AG04450 (cell line): ENCODE measurements around the gene CEMP1. TPM values are rescaled to one million over a fixed set of nuclear protein-coding genes. Genes with fewer than 3 reads are reported as not detected.

Source experiments
- CTCF ChIA-PET: fragments of 300-600, 350-600 bp; formaldehyde crosslinking; extraction: SDS; loops from one replicate; lab custom pipeline; 2022; ENCODE audit warnings: antibody characterized with exemption, inconsistent platforms; lab: Charles Lee
- POLR2A ChIA-PET: fragments of 350-600 bp; formaldehyde crosslinking; extraction: SDS; loops from one replicate; lab custom pipeline; 2021; ENCODE audit warnings: antibody characterized with exemption, inconsistent platforms; lab: Yijun Ruan, JAX
- DNase-seq: peaks from one replicate; pipeline ENCODE4 v3.0.0-alpha.2; 2011; ENCODE audit warnings: low read depth, low spot score
- H3K27ac ChIP-seq: one replicate; pipeline ENCODE4 v1.5.1; 2012; ENCODE audit warnings: low read depth, low read length, control low read depth
- H3K27me3 ChIP-seq: one replicate; pipeline ENCODE4 v1.6.0; 2012; ENCODE audit warnings: low read length; ENCODE audit not compliant: control insufficient read depth, insufficient read depth
- H3K4me3 ChIP-seq: 2 replicates; pipeline ENCODE4 v1.5.1; 2011; ENCODE audit warnings: mild to moderate bottlenecking, low read depth, low read length, control low read depth
- H3K9me3 ChIP-seq: 2 replicates; pipeline ENCODE4 v1.5.1; 2012; ENCODE audit warnings: low read length; ENCODE audit not compliant: control insufficient read depth, insufficient read depth
- CTCF ChIP-seq: IDR thresholded peaks from 2 replicates; pipeline ENCODE4 v1.5.1; 2011; ENCODE audit warnings: low read depth, low read length, control low read depth, inconsistent platforms
- polyA plus RNA-seq: library from polyadenylated mRNA; depleted of rRNA; stranded (reverse); fragments of >200 nt; gene quantifications from 2 replicates; pipeline ENCODE4 v1.2.3, GENCODE V29; 2011

CEMP1 gene
- polyA plus RNA-seq, 1 experiment: not detected

- peak overlapping the region; percentile 31 for H3K27ac ChIP-seq
- peak overlapping the region; percentile 73 for H3K4me3 ChIP-seq
- POLR2A ChIA-PET: interaction anchor here (0.6 to 1.6 kb wide), 4 partner anchors 8 to 183 kb away, joined by 4 to 22 read pairs (median 5); partner anchors contain the start of gene CEMP1
- no peaks in the 10 kb centered on the region for H3K9me3 ChIP-seq
- CTCF ChIA-PET: no interaction called here
- no peak for TF ChIP-seq CTCF
- no peaks in the 10 kb centered on the region for H3K27me3 ChIP-seq
- no peak for DNase-seq
Measured at GRCh38 chr16:2520784-2521531, 10.2 kb downstream of the CEMP1 start.

GRCh38 chr16:2520097-2520783 is 11.0 kb downstream of the CEMP1 start, which contains the start of gene AMDHD2:
Gene AMDHD2, plus strand, starts transcription at chr16:2520371. Its CDS starts 88 bp downstream, at chr16:2520459.
- H3K9me3 ChIP-seq: no peaks in the 10 kb centered on the region
- H3K27me3 ChIP-seq: no peaks in the 10 kb centered on the region
- peak; percentile 71 for DNase-seq
- TF ChIP-seq CTCF: no peak
- H3K27ac ChIP-seq: peak within 1 kb of the TSS; percentile 52
- peak within 1 kb of the TSS; percentile 73 for H3K4me3 ChIP-seq
- ChIA-PET CTCF (no interaction called here), POLR2A (interaction anchor here (0.9 to 1.6 kb wide), 7 partner anchors 8 to 270 kb away, joined by 3 to 22 read pairs (median 4); partner anchors contain the start of gene CEMP1)

- H3K27ac ChIP-seq: peak overlapping the region; percentile 52
- no peak for DNase-seq
- ChIA-PET POLR2A (interaction anchor here (0.9 to 1.6 kb wide), 7 partner anchors 8 to 269 kb away, joined by 3 to 22 read pairs (median 4); partner anchors contain the start of gene CEMP1), CTCF (no interaction called here)
- H3K4me3 ChIP-seq: peak overlapping the region; percentile 31
- H3K27me3 ChIP-seq: no peaks in the 10 kb centered on the region
- no peaks in the 10 kb centered on the region for H3K9me3 ChIP-seq
- no peak for TF ChIP-seq CTCF
Measured at GRCh38 chr16:2519711-2520080, 11.5 kb downstream of the CEMP1 start.

GRCh38 chr16:2518823-2519710 is 12.1 kb downstream of the CEMP1 start:
- no peak for DNase-seq
- ChIA-PET POLR2A (interaction anchor here (0.9 to 1.6 kb wide), 5 partner anchors 7 to 268 kb away, joined by 3 to 6 read pairs (median 4); no protein-coding TSS in a partner anchor), CTCF (no interaction called here)
- TF ChIP-seq CTCF: no peak
- no peaks in the 10 kb centered on the region for H3K27me3 ChIP-seq
- no peak overlapping the region for H3K4me3 ChIP-seq
- H3K27ac ChIP-seq: peak overlapping the region; percentile 39
- H3K9me3 ChIP-seq: no peaks in the 10 kb centered on the region
